ENCODE results near the gene FUT1.

Gene FUT1

DNA sequence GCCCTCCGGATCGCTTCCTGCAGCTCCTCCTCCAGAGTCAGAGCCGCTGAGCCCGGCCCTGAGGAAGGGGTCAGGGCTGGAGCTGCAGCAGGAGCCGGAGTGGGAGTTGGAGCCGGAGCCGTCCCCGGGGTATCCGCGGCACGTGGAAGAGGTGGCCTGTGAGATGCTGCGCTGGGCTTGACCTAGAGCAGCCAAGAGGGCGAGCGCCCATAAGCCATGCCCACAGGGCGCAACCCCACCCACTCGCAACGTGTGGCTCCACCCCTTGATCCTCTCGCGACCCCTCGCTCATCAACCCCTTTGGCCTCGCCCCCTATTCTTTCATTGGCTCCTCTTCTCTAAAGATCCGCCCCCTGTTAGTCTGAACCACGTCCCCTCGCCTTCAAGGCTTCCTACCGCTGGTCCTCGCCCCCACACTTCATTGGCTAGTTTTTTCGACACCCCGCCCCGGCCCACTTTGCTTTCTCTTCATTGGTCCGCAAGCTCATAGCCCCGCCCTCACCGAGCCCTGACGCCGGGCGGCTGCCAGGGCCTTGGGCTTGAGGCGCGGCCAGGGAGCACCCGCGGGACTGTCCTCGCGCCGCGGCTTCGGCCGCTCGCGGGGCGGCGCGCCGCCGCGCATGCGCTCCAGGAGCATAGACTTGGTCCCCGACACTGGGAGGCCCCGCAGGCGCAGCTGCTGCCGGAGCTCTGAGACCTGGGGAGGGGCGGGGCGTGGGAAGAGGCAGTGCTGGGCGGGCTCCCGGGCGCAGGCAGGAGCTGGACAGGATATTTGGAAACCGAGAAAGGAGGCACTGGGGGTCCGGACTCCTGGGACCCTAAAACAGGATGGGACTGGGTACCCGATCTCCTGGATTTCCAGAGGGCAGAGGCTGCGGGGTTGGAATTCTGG lies 38.3 kb downstream of the FUT1 start:
- DNase-seq (ENCODE audit: low spot score): peak; percentile 100
- no peak overlapping the region for H4K8ac ChIP-seq (ENCODE audit: low read depth, low read length)
- WGBS, 2 donors (ENCODE audit: extremely low coverage in 2 of 2, insufficient read length in 2 of 2, insufficient replicate concordance in 1 of 2): no CpG with 5 or more reads among the region's 67 CpGs
- H3K27me3 ChIP-seq (ENCODE audit: control insufficient read depth in 3 of 3, insufficient read depth in 3 of 3, low read depth in 1 of 3, low read length in 3 of 3): no peaks in the 10 kb centered on the region
- no peaks in the 10 kb centered on the region for H3K9me3 ChIP-seq (replicated peaks in 1 of 2; ENCODE audit: control insufficient read depth in 2 of 2, insufficient read depth in 1 of 2, low read depth in 1 of 2, low read length in 2 of 2)
- H2BK12ac ChIP-seq (ENCODE audit: low read length): no peak overlapping the region
- peak overlapping the region; percentile 86 for H3K9ac ChIP-seq (ENCODE audit: low read depth, low read length, poor library complexity)
- H3K18ac ChIP-seq (ENCODE audit: low read length): peak overlapping the region; percentile 92
- H3K27ac ChIP-seq (replicated peaks; ENCODE audit: low read length): peak overlapping the region; percentile 89
- H3K4me1 ChIP-seq (ENCODE audit: control insufficient read depth in 2 of 2, insufficient read depth in 1 of 2, low read depth in 1 of 2, low read length in 2 of 2): peaks cover 25 to 27% of the 10 kb centered on the region in 2 donors
- H2AK5ac ChIP-seq (ENCODE audit: low read depth, low read length): peak overlapping the region; percentile 93
- peak overlapping the region; percentile 55 for H3K4ac ChIP-seq (ENCODE audit: low read length)
- H3K14ac ChIP-seq (ENCODE audit: low read length): peak overlapping the region; percentile 31
- peak overlapping the region; percentile 87 for H2BK5ac ChIP-seq (ENCODE audit: low read length)
- peak overlapping the region; percentile 94 for H2BK15ac ChIP-seq (ENCODE audit: low read length)
- peak overlapping the region; percentile 99 for H3K4me2 ChIP-seq (ENCODE audit: insufficient read depth, low read length, poor library complexity, severe bottlenecking)
- no peaks in the 10 kb centered on the region for H3K79me1 ChIP-seq (ENCODE audit: low read depth, low read length)
- no peak overlapping the region for H2BK120ac ChIP-seq (ENCODE audit: low read depth, low read length)
- H3K23ac ChIP-seq (ENCODE audit: low read depth, low read length, poor library complexity): peak overlapping the region; percentile 85
- H3K4me3 ChIP-seq (ENCODE audit: low read length in 2 of 2): peak overlapping the region; percentile 66 to 99
- H2AFZ ChIP-seq (ENCODE audit: low read length): peak overlapping the region; percentile 95
- H4K91ac ChIP-seq (ENCODE audit: low read depth, low read length, poor library complexity): no peak overlapping the region
- no peaks in the 10 kb centered on the region for H3K36me3 ChIP-seq (replicated peaks in 1 of 2; ENCODE audit: control insufficient read depth in 2 of 2, insufficient read depth in 2 of 2, low read length in 2 of 2)

DNA sequence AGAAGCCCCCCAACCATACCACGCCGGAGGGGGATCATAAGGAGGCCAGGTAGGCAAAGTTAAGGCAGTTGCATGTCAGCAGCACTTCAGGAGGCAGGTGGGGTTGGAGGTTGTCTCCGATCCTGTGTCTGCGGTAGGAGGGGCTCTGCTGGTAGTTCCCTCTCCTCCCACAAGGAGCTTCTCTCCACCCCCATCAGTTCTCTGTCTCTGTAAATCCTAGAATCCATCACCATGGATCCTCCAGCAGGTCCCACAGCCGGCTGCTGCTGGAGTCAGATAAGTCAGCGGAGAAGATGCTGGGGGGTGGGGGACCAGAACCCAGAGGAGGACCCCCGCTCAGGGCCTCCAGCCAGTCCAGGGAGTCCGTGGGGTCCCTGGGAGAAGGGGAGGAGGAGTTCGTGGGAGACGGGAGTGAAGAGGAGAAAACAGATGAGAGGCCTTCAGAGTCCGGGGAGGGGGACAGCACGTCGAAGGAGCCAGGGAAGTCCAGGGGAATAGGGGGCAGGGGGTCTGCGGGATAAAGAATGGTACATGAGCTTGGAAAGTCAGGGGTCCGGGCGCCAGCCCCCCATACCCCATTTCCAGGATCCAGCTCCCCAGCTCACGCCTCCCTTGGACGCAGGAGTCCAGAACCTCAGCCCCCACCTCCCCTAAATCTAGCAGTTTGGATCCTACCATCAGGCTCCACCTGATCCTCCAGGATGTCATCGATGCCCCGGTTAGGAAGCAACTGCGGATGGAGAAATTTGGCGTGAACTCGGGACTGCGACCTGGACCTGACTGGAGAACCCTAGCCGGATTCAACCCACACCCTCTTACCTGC lies 39.2 kb downstream of the FUT1 start:
- Histone ChIP-seq H3K4ac (ENCODE audit: low read length) (no peak overlapping the region), H2AK5ac (ENCODE audit: low read depth, low read length) (peak overlapping the region; percentile 50), H3K27ac (replicated peaks; ENCODE audit: low read length) (no peak overlapping the region), H2AFZ (ENCODE audit: low read length) (peak overlapping the region; percentile 92), H3K9ac (ENCODE audit: low read depth, low read length, poor library complexity) (peak overlapping the region; percentile 86), H3K9me3 (replicated peaks in 1 of 2; ENCODE audit: control insufficient read depth in 2 of 2, insufficient read depth in 1 of 2, low read depth in 1 of 2, low read length in 2 of 2) (no peaks in the 10 kb centered on the region), H3K27me3 (ENCODE audit: control insufficient read depth in 3 of 3, insufficient read depth in 3 of 3, low read depth in 1 of 3, low read length in 3 of 3) (no peaks in the 10 kb centered on the region), H2BK15ac (ENCODE audit: low read length) (peak overlapping the region; percentile 79), H3K18ac (ENCODE audit: low read length) (peak overlapping the region; percentile 92), H3K36me3 (replicated peaks in 1 of 2; ENCODE audit: control insufficient read depth in 2 of 2, insufficient read depth in 2 of 2, low read length in 2 of 2) (no peaks in the 10 kb centered on the region), H4K8ac (ENCODE audit: low read depth, low read length) (no peak overlapping the region), H3K14ac (ENCODE audit: low read length) (peak overlapping the region; percentile 47), H3K4me2 (ENCODE audit: insufficient read depth, low read length, poor library complexity, severe bottlenecking) (peak overlapping the region; percentile 99), H3K23ac (ENCODE audit: low read depth, low read length, poor library complexity) (peak overlapping the region; percentile 85), H3K4me3 (ENCODE audit: low read length in 2 of 2) (peak overlapping the region; percentile 66 to 99), H2BK12ac (ENCODE audit: low read length) (no peak overlapping the region), H3K79me1 (ENCODE audit: low read depth, low read length) (no peaks in the 10 kb centered on the region), H4K91ac (ENCODE audit: low read depth, low read length, poor library complexity) (no peak overlapping the region), H2BK120ac (ENCODE audit: low read depth, low read length) (no peak overlapping the region), H3K4me1 (ENCODE audit: control insufficient read depth in 2 of 2, insufficient read depth in 1 of 2, low read depth in 1 of 2, low read length in 2 of 2) (peaks cover 17 to 19% of the 10 kb centered on the region in 2 donors), H2BK5ac (ENCODE audit: low read length) (peak overlapping the region; percentile 87)
- no CpG with 5 or more reads among the region's 25 CpGs for WGBS, 2 donors (ENCODE audit: extremely low coverage in 2 of 2, insufficient read length in 2 of 2, insufficient replicate concordance in 1 of 2)
- DNase-seq (ENCODE audit: low spot score): no peak

DNA sequence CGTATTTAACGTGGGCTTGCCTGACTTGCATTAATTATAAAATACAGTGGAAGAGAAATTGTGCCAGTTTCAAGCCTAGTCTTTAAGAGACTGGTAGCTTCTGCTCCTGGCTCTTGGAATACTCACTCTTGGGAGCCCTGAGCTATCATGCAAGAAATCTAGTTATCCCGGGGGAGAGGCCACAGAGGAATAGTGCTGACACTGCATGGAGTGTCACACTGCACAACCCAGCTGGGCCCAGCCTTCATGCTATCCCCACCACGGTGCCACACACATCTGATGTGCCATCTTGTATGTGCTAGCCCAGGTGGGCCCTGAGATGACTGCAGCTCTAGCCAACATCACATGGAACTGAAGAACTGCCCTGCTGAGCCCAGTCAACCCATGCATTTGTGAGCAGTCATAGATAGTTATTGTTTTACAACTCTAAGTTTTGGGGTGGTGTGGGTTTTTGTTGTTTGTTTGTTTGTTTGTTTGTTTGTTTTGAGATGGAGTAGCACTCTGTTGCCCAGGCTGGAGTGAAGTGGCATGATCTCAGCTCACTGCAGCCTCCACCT lies 41.3 kb downstream of the FUT1 start:
- H2BK15ac ChIP-seq (ENCODE audit: low read length): no peak overlapping the region
- H3K4me1 ChIP-seq (ENCODE audit: control insufficient read depth in 2 of 2, insufficient read depth in 1 of 2, low read depth in 1 of 2, low read length in 2 of 2): peaks cover 11 to 12% of the 10 kb centered on the region in 2 donors
- H4K91ac ChIP-seq (ENCODE audit: low read depth, low read length, poor library complexity): no peak overlapping the region
- H2BK12ac ChIP-seq (ENCODE audit: low read length): no peak overlapping the region
- no peak overlapping the region for H2BK5ac ChIP-seq (ENCODE audit: low read length)
- H4K8ac ChIP-seq (ENCODE audit: low read depth, low read length): no peak overlapping the region
- H2AK5ac ChIP-seq (ENCODE audit: low read depth, low read length): no peak overlapping the region
- no peak overlapping the region for H3K4ac ChIP-seq (ENCODE audit: low read length)
- H3K27me3 ChIP-seq (ENCODE audit: control insufficient read depth in 3 of 3, insufficient read depth in 3 of 3, low read depth in 1 of 3, low read length in 3 of 3): no peaks in the 10 kb centered on the region
- no peak overlapping the region for H2AFZ ChIP-seq (ENCODE audit: low read length)
- no peak overlapping the region for H3K18ac ChIP-seq (ENCODE audit: low read length)
- H3K4me2 ChIP-seq (ENCODE audit: insufficient read depth, low read length, poor library complexity, severe bottlenecking): no peak overlapping the region
- no peaks in the 10 kb centered on the region for H3K79me1 ChIP-seq (ENCODE audit: low read depth, low read length)
- no peak overlapping the region for H3K14ac ChIP-seq (ENCODE audit: low read length)
- no peaks in the 10 kb centered on the region for H3K9me3 ChIP-seq (replicated peaks in 1 of 2; ENCODE audit: control insufficient read depth in 2 of 2, insufficient read depth in 1 of 2, low read depth in 1 of 2, low read length in 2 of 2)
- WGBS, 2 donors (ENCODE audit: extremely low coverage in 2 of 2, insufficient read length in 2 of 2, insufficient replicate concordance in 1 of 2): no CpG with 5 or more reads among the region's 4 CpGs
- H3K36me3 ChIP-seq (replicated peaks in 1 of 2; ENCODE audit: control insufficient read depth in 2 of 2, insufficient read depth in 2 of 2, low read length in 2 of 2): no peaks in the 10 kb centered on the region
- no peak overlapping the region for H3K9ac ChIP-seq (ENCODE audit: low read depth, low read length, poor library complexity)
- H3K23ac ChIP-seq (ENCODE audit: low read depth, low read length, poor library complexity): no peak overlapping the region
- no peak overlapping the region for H3K27ac ChIP-seq (replicated peaks; ENCODE audit: low read length)
- no peak for DNase-seq (ENCODE audit: low spot score)
- no peak overlapping the region for H2BK120ac ChIP-seq (ENCODE audit: low read depth, low read length)
- no peak overlapping the region for H3K4me3 ChIP-seq (ENCODE audit: low read length in 2 of 2)
